ENCODE data around the gene NDUFS3.

Gene NDUFS3

GRCh38 chr11:47592251-47592650 lies 13.4 kb downstream of the NDUFS3 start:
- H3K27ac ChIP-seq: no peak overlapping the region
- no peak for TF ChIP-seq ZFX (IDR thresholded peaks at IDR 0.05; ENCODE audit: borderline replicate concordance)
- TF ChIP-seq CTCF (IDR thresholded peaks at IDR 0.05): no peak

GRCh38 chr11:47592970-47593369 lies 14.1 kb downstream of the NDUFS3 start:
- TF ChIP-seq ZFX (IDR thresholded peaks at IDR 0.05; ENCODE audit: borderline replicate concordance) (no peak), CTCF (IDR thresholded peaks at IDR 0.05) (no peak)
- no peak overlapping the region for H3K27ac ChIP-seq

DNA sequence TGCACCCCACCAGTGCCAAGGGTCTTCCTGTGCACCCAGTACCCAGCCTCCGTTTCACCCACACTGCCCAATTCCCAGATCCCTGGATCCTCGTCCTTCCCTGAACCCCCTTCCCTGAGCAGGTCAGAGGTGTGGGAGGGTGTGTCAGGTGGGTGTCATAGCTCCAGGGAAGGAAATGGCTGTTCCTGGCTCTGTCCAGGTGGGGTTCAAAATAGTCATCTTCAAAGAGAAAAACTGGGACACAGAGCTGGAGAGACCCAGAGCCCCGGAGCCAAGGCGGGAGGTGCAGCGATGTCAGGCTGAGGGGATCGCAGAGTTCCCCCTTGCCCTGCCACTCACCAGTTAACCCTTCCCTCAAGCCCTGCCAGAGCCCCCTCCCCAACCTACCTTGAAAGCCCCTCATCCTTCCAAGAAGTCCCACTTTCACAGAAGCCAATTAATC lies 14.6 kb downstream of the NDUFS3 start:
- H3K27ac ChIP-seq: no peak overlapping the region

DNA sequence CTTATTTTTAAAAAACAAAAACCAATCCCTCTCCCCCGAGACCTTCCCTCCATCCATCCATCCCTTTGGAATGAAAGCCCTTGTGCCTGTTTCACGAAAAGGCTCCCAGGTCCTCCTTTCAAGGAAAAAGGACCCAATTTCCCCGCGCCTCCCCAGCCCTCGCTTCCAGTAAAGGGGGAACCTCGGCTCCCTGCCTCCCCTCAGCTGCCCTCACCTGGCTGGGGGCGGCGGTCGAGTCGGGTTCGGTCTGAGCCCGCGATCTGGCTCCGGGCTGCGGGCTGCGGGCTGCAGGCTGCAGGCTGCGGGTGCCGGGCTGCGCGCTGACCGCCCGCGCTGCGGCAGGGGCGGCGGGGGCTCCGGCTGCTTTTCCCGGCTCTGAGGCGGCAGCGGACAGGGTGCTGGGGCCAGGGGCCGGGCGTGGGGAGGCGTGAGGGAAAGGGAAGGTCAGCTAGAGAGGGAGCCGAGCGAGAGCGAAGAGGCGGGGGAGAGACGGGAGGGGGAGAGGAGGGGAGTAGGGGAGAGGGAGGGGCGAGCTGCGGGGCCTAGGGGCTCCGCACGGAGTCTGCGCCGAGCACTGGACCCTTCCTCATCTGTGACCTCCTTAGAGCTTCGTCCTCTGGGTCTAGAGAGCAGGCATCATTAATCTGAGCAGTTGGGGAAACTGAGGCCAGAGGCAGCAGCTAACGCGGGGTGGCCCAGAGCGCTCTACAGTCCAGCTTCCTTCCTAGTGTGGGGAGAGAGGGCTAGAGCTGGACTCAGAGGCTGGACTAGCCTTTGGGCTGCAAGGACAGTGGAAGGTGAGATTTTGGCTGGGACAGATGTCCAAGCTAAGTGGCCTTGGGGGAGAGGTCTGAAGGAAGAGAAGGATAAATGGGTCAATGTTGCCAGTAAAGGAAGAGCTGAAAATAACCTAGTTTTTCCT lies 15.3 kb downstream of the NDUFS3 start, which contains the start of gene C1QTNF4:
TSS of gene C1QTNF4 (minus strand) at position 478 of the 922 bp plus-strand sequence. CDS start 3,601 bp downstream, outside the sequence.
- TF ChIP-seq CTCF (IDR thresholded peaks at IDR 0.05): no peak
- TF ChIP-seq ZFX (IDR thresholded peaks at IDR 0.05; ENCODE audit: borderline replicate concordance): no peak
- no peak within 1 kb of the TSS for H3K27ac ChIP-seq

More for the DNA sequence above, 14.6 kb downstream of the NDUFS3 start:
- TF ChIP-seq ZFX (IDR thresholded peaks at IDR 0.05; ENCODE audit: borderline replicate concordance) (no peak), CTCF (IDR thresholded peaks at IDR 0.05) (no peak)

DNA sequence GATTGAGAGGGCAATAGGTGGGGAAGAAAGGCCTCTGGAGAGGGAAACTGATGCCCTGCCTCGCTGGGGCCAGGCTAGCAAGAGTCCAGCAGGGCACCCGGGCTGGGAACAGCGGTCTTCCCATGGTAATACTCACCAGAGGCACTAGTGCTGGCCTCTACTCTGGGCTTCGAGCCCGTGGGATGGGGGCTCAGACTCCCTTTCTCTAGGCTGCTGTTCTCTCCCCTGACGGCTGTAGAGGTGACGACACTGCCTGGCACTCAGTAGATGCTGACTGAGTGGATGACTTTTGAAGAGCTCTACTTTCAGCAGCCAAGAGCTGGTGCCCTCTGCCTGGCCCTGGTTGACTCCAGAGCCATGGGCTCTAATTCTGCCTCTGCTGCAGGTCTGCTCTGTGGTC lies 16.2 kb downstream of the NDUFS3 start:
- TF ChIP-seq ZFX (IDR thresholded peaks at IDR 0.05; ENCODE audit: borderline replicate concordance) (no peak), CTCF (IDR thresholded peaks at IDR 0.05) (no peak)
- H3K27ac ChIP-seq: no peak overlapping the region

DNA sequence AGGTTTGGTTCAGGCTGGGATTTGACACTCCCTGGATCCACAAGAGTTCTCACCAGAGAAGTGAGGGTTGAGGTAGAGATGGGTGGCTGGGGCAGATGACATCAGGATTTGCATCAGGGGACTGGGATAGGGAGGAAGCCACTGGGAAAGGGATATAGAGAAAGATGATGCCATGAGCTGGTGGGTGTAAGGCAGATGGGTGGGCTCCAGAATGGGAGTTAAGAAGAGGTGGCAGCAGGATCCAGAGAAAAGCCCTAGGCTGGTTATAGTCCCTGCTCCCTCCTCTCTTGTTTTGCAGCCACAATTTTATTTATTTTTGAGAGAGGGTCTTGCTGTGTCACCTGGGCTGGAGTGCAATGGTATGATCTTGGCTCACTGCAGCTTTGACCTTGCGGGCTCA lies 17.1 kb downstream of the NDUFS3 start:
- no peak overlapping the region for H3K27ac ChIP-seq
- TF ChIP-seq CTCF (IDR thresholded peaks at IDR 0.05) (no peak), ZFX (IDR thresholded peaks at IDR 0.05; ENCODE audit: borderline replicate concordance) (no peak)

- TF ChIP-seq CTCF (IDR thresholded peaks at IDR 0.05) (no peak), ZFX (IDR thresholded peaks at IDR 0.05; ENCODE audit: borderline replicate concordance) (no peak)
- no peak overlapping the region for H3K27ac ChIP-seq
Observed at GRCh38 chr11:47599902-47600301, 21.0 kb downstream of the NDUFS3 start.
